ENCODE data around the gene WFS1. TPM values are rescaled to one million over a fixed set of nuclear protein-coding genes. Genes with fewer than 3 reads are reported as not detected.

Gene WFS1
- total RNA-seq, 1 experiment from 2014 or later: 15.6 TPM

DNA sequence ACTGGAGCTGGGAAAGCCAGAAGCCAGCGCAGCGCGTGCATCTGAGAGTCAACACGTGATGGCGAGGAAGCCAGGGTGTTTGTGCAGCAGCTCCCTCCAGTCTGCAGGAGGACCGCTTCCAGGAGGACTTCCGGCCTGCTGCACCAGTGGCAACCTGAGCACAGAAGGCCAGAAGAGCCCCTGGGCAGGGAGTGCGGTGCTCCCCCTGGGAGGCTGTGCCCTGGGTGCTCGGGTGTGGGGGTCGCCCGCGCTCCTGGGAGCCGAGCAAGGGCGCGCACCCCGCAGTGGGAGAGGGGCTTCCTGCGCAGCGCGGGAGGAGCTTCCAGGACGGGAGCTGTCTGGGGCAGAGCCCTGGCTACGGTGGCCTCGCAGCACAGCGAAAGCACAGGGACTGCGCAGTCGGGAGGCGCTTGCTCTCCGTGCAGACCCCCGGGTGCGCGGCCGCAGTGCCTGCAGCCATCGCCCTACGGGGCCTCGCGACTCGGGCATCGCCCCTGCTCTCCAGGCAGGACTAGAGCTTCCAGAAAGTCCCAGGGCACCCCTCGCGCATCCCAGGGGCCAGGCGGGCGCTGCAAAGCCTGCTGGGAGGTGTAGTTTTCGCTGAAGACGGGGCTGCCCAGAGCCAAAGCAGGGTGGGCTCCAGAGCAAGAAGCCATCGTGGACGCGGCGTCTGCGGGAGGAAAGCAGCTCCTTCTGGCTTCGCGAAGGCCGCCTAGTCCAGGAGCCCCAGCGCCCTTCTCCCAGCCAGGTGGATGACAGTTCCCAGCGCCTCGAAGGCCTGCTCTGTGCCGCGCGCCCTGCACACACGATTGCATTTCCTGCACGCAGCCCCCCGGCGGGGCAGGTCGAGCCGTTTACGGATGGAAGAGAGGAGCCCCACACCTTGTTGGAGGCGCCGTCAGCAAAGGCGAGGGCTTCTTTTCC, 24.1 kb upstream of the WFS1 start:
- Histone ChIP-seq H3K4me3 (no peak overlapping the region), H3K4me1 (no peaks in the 10 kb centered on the region), H3K9me3 (replicated peaks) (no peaks in the 10 kb centered on the region), H3K27ac (no peak overlapping the region), H3K36me3 (no peaks in the 10 kb centered on the region), H3K27me3 (peaks cover 15% of the 10 kb centered on the region)
- no peak for DNase-seq

DNA sequence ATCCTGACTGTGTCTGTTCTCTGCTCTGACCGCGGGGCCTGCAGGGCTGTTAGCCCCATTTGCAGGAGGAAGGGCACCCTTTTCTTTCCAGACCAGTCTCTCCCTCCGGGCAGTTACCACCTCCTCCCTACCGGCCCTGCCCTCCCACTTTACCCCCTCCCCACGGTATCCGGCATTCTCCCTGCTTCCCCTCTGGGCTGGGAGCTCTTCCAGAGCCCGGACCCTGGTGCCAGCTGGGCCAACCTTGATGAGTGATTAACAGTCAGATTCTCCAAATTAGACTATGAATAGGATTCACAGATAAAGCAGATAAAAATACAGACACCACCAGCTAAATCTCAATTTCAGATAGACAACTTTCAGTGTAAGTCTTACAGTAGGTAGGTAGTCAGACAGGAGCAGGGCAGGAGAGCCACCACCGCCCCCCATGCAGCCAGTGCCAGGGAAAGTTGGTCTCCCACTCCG, 23.4 kb upstream of the WFS1 start:
- H3K9me3 ChIP-seq (replicated peaks): no peaks in the 10 kb centered on the region
- no peak overlapping the region for H3K4me3 ChIP-seq
- H3K4me1 ChIP-seq: no peaks in the 10 kb centered on the region
- H3K36me3 ChIP-seq: no peaks in the 10 kb centered on the region
- DNase-seq: no peak
- no peak overlapping the region for H3K27ac ChIP-seq
- H3K27me3 ChIP-seq: peaks cover 19% of the 10 kb centered on the region

DNA sequence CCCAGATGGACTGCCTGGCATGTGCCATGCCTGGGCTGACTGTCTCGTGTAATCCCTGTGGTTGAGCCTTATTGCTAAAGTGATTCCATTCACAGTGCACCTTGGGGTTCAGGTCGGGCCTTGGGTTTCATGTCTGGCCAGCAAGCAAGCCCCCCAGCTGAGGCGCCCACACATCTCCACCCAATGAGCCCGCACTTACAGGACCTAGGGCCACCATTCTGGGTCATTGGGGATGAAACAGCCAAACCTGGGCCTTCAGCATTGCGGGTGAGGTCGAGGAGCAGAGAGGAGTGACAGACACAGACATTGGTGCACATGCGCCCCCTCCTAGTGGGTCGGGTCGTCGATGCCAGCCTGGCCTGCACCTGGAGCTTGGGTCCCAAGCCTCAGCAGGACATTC, 21.3 kb upstream of the WFS1 start:
- DNase-seq: no peak
- Histone ChIP-seq H3K9me3 (replicated peaks) (no peaks in the 10 kb centered on the region), H3K4me3 (no peak overlapping the region), H3K36me3 (no peaks in the 10 kb centered on the region), H3K27ac (no peak overlapping the region), H3K4me1 (no peaks in the 10 kb centered on the region), H3K27me3 (peaks cover 19% of the 10 kb centered on the region)

DNA sequence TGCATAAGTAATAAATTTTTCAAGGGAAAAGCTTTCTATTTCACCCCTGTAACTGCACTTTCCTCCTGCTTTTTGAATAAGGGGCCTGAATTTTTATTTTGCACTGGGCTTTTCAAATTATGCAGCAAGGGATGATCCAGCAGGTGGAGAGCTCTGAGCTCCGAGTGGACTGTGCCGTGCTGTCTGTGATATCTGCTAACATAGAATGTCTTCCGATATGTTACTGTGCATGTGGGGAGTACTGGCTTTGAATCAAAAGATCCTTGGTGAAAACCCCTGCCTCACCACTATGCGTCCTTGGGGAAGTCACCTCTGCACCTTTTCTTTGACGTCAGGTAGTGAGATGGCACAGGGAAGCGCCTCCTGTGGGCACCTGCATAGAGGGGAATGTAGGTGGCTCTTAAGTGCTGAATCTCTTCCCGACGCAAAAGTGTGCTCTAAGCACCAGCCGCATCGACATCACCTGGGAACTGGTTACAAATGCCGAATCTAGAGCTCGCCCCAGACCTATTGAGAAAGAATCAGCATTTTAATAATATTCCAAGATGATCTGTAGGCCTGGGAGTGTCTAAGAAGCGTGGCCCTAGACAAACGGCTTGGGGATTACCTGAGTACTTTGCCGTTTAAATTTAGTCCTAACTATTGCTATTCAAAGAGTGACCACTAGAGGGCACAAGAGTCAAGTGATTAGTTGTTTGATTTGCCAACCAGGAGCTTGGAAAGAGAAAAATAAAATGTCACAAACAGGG, 19.2 kb upstream of the WFS1 start:
- H3K4me1 ChIP-seq: no peaks in the 10 kb centered on the region
- H3K4me3 ChIP-seq: no peak overlapping the region
- no peak overlapping the region for H3K27ac ChIP-seq
- DNase-seq: peak in 1 of 2 experiments; percentile 80
- H3K9me3 ChIP-seq (replicated peaks): no peaks in the 10 kb centered on the region
- peaks cover 19% of the 10 kb centered on the region for H3K27me3 ChIP-seq
- H3K36me3 ChIP-seq: no peaks in the 10 kb centered on the region

DNA sequence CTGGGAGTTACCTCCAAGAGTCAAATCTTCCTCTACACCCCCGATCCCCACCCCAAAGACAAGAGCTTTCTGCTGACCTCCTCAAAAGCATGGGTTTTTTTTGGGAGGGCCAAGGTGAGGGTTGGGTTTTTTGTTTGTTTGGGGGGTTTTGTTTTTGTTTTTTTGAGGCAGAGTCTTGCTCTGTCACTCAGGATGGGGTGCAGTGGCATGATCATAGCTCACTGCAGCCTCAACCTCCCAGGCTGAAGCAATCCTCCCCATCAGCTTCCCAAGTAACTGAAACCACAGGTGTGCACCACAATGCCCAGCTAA, 18.7 kb upstream of the WFS1 start:
- no peak for DNase-seq
- H3K27ac ChIP-seq: no peak overlapping the region
- H3K4me1 ChIP-seq: no peaks in the 10 kb centered on the region
- H3K9me3 ChIP-seq (replicated peaks): no peaks in the 10 kb centered on the region
- no peaks in the 10 kb centered on the region for H3K36me3 ChIP-seq
- H3K27me3 ChIP-seq: peaks cover 19% of the 10 kb centered on the region
- H3K4me3 ChIP-seq: no peak overlapping the region

DNA sequence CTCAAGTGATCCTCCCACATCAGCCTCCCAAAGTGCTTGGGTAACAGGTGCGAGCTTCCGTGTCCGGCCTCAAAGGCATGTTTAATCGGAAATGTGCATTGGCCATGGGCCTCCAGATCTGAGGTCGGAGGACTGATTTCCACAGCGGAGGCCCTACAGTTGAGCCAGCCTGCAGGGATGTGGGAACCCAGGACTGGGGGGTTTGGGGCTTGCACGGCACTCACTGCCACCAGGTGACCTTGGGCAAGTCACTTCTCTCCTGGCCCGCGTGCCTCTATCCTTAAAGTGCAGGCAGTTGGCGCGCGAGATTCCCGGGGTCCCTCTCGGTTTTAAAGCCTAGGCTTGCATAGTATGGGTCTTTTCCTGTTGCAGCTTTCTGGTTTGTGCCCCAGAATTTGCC, 18.3 kb upstream of the WFS1 start:
- DNase-seq: no peak
- Histone ChIP-seq H3K27me3 (peaks cover 19% of the 10 kb centered on the region), H3K27ac (no peak overlapping the region)

DNA sequence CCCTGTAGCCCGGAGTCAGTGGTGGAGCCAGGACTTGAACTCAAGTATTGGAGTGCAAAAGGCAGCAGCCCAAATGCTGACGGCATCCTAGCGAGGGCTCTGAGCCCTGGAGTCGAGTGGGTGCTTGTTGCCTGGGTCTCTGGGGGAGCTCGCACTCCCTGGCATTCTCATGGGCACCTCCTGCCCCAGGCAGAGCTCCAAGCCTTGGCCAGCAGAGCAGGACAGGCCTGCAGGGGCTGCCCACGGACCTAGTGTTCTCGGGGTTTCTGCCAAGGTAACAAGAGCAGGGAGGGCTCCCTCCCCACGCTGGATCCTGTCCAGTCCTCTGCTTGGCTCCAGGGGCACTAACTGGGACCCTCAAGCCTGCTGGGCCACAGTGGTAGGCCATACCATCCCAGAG, 17.6 kb upstream of the WFS1 start:
- Histone ChIP-seq H3K27me3 (peaks cover 16% of the 10 kb centered on the region), H3K4me3 (no peak overlapping the region), H3K27ac (no peak overlapping the region), H3K9me3 (replicated peaks) (no peaks in the 10 kb centered on the region), H3K4me1 (no peaks in the 10 kb centered on the region), H3K36me3 (no peaks in the 10 kb centered on the region)
- no peak for DNase-seq

More for the DNA sequence above, 18.3 kb upstream of the WFS1 start:
- Histone ChIP-seq H3K9me3 (replicated peaks) (no peaks in the 10 kb centered on the region), H3K4me1 (no peaks in the 10 kb centered on the region), H3K4me3 (no peak overlapping the region), H3K36me3 (no peaks in the 10 kb centered on the region)

DNA sequence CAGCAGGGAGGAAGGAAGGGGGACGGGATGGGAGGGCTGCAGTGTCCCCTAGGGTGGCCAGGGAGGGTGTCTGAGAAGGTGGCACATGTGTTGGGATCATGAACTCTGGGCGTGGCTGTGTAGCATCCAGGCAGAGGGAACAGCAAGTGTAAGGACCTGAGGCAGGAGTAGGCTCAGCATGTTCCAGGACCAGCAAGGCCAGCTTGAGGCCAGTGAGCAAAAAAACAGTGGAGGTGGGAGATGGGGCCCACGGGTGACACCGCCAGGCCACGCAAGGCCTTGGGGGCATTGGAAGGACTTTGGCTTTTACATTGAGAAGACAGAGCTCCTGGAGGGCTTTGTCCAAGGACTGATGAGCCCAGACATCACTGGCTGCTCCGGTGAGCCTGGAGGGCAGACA, 16.5 kb upstream of the WFS1 start:
- no peaks in the 10 kb centered on the region for H3K36me3 ChIP-seq
- H3K4me3 ChIP-seq: no peak overlapping the region
- H3K4me1 ChIP-seq: no peaks in the 10 kb centered on the region
- no peak overlapping the region for H3K27ac ChIP-seq
- no peak for DNase-seq
- H3K27me3 ChIP-seq: peaks cover 13% of the 10 kb centered on the region
- no peaks in the 10 kb centered on the region for H3K9me3 ChIP-seq (replicated peaks)

DNA sequence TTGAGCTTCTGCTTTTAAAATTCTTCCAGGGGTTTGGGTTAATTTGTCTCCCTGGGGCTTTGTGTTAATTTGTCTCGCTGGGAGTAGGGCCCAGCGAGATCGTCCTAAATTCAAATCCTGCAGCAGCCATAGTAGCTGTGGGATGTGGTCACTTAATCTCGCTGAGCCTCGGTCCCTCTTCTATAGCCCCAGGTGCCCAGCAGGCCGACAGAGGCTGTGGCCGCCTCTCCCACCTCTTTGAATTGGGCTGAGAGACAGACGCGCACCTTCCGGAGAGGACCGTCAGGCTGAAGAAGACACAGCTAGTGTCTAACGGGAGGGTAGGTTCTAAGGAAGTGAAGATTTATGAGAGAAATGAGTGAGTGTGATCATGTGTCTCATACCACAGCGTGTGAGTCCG, 15.7 kb upstream of the WFS1 start:
- no peak for DNase-seq
- no peaks in the 10 kb centered on the region for H3K4me1 ChIP-seq

DNA sequence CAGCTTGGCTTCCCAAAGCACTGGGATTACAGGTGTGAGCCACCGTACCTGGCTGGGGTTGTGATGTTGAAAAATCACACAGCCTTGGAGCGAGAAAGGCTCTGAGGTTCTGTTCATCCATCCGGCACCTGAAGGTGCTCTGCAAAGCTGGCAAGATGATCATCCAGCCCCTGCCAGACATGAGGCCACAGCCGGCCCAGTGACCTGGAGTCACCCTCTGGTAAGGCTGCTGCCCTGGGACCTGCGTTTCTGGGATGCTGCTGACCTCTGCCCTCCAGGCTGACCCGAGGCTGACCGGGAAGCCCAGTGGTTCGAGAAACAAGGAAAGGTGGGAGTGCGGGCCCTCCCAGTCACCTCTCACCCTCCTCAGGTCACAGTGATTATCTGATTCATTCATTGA, 13.5 kb upstream of the WFS1 start:
- H3K27ac ChIP-seq: no peak overlapping the region

More for the DNA sequence above, 15.7 kb upstream of the WFS1 start:
- Histone ChIP-seq H3K27me3 (peaks cover 6% of the 10 kb centered on the region), H3K27ac (no peak overlapping the region), H3K4me3 (no peak overlapping the region), H3K9me3 (replicated peaks) (no peaks in the 10 kb centered on the region), H3K36me3 (no peaks in the 10 kb centered on the region)

DNA sequence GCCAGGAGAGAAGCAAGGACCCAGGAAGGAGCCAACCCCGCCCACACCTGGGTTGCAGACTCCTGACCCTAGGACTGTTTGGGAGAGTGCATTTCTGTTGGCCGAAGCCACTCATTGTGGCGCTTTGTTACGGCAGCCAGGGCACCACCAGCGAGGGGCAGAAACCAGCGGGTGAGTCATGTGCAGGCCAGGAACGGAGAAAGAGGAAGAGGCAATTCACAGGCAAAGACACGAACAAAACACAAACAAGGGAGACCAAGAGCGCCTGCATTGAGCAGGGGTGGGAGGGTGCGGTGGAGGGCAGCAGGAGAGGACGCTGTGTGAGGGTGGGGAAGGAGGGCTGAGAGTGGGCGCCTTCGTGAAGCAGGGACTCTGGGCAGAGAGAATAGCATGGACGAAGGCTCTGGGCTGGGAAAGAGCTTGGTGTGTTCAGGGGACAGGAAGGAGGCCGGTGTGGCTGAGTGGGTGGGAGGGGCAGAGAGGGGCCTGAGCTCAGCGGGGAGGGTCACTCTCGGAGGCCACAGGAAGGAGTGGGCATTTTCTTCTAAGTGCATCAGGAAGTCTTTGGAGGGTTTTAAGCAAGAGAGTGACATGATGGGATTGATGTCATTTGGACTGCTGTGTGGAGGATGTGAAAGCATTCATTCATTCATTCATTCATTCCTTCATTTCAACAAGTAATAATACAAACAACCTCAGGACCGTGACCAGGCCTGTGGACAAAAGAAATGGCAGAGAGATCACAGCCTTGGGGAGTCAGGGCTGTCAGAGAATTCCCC, 12.2 kb upstream of the WFS1 start:
- Histone ChIP-seq H3K36me3 (no peaks in the 10 kb centered on the region), H3K4me3 (no peak overlapping the region), H3K9me3 (replicated peaks) (no peaks in the 10 kb centered on the region), H3K27ac (no peak overlapping the region), H3K27me3 (no peaks in the 10 kb centered on the region; the same call in 1 of the 2 replicates), H3K4me1 (no peaks in the 10 kb centered on the region)
- no peak for DNase-seq

More for the DNA sequence above, 13.5 kb upstream of the WFS1 start:
- Histone ChIP-seq H3K9me3 (replicated peaks) (no peaks in the 10 kb centered on the region), H3K36me3 (no peaks in the 10 kb centered on the region), H3K4me1 (no peaks in the 10 kb centered on the region), H3K4me3 (no peak overlapping the region), H3K27me3 (no peaks in the 10 kb centered on the region; the same call in 1 of the 2 replicates)
- no peak for DNase-seq

DNA sequence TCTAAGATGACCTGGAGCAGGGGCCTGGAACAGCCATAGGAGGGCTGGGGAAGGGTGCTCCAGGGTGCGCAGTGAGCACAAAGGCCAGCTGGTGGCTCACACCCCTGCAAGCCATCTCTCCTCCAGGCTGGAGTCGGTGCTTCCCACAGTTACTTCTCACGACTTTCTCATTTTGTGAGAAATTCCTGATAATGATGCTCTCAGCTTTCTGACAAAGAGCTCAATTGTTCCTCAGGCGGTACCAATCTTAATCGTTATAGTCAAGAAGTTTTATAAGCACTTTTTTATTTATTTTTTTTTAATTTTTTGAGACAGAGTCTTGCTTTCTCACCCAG, 11.7 kb upstream of the WFS1 start:
- H3K4me1 ChIP-seq: no peaks in the 10 kb centered on the region

DNA sequence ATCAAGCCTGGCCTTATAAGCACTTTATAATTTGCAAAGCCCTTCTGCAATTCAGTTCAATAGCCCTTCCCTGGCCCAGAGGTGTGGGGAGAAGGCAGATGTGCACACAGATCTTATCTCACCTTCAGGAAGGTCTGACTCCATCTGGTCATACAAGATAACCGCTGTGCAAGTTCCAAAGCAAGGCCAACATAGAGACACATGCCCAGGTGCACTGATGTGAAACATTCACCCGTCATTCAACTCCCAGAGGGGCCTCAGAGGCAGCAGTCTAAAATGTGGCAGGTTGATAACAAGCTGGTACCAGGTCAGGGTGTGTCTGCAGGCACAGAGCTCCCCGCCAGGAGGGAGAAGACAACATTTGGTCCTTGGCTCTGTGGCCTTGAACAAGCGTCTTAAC, 10.9 kb upstream of the WFS1 start:
- no peaks in the 10 kb centered on the region for H3K4me1 ChIP-seq
- H3K27ac ChIP-seq: no peak overlapping the region
- DNase-seq: no peak
- H3K9me3 ChIP-seq (replicated peaks): no peaks in the 10 kb centered on the region
- no peaks in the 10 kb centered on the region; the same call in 1 of the 2 replicates for H3K27me3 ChIP-seq
- H3K4me3 ChIP-seq: no peak overlapping the region
- no peaks in the 10 kb centered on the region for H3K36me3 ChIP-seq

More for the DNA sequence above, 11.7 kb upstream of the WFS1 start:
- no peak overlapping the region for H3K4me3 ChIP-seq
- no peaks in the 10 kb centered on the region for H3K36me3 ChIP-seq
- no peak overlapping the region for H3K27ac ChIP-seq
- no peaks in the 10 kb centered on the region for H3K9me3 ChIP-seq (replicated peaks)
- DNase-seq: no peak
- H3K27me3 ChIP-seq: no peaks in the 10 kb centered on the region; the same call in 1 of the 2 replicates

DNA sequence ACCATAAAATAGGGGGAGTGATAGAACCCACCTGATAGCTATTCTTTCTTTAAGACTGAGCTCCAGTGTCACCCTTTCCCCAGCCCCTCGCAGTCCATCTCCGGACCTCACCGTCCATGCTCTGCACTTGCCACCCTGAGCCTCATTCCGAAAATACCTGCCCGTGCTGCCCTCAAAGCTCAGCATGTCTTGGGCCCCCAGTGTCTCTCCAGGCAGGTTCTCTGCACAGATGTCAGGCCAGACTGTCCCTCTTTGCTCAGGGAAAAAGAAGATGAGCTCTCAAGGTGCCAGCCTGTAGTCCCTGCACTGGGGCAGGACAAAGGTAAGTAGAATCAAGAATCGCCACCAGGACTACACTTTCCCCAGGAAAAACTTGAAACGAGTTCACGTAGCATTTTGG, 9.8 kb upstream of the WFS1 start:
- Histone ChIP-seq H3K4me1 (no peaks in the 10 kb centered on the region), H3K27ac (no peak overlapping the region), H3K9me3 (replicated peaks) (no peaks in the 10 kb centered on the region), H3K27me3 (no peaks in the 10 kb centered on the region; the same call in 1 of the 2 replicates), H3K4me3 (no peak overlapping the region), H3K36me3 (no peaks in the 10 kb centered on the region)
- no peak for DNase-seq

DNA sequence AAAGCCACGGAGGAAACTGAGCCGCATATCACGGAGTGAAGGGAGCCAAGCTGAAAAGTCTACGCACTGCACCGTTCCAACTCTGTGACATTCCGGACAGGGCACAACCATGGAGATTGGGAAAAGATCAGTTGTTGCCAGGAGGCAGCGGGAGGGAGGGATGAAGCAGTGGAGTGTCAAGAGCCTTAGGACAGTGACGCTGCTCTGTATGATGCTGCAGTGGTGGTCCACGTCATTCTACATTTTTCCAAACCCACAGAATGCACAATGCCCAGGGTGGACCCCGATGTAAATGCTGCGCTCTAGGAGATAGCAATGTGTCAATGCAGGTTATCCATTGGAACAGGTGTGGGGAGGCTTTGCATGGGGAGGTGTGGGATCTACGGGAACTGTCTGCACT, 7.5 kb upstream of the WFS1 start:
- no peak overlapping the region for H3K4me3 ChIP-seq
- no peak overlapping the region for H3K27ac ChIP-seq
- no peaks in the 10 kb centered on the region for H3K9me3 ChIP-seq (replicated peaks)
- no peaks in the 10 kb centered on the region for H3K27me3 ChIP-seq
- DNase-seq: no peak
- no peaks in the 10 kb centered on the region for H3K36me3 ChIP-seq
- H3K4me1 ChIP-seq: 0 out of 2 replicates have a peak, but pooled peaks cover 5% of the 10 kb centered on the region

Data from SJCRH30 (cell line).